ENCODE measurements around the gene ACADVL.

DNA sequence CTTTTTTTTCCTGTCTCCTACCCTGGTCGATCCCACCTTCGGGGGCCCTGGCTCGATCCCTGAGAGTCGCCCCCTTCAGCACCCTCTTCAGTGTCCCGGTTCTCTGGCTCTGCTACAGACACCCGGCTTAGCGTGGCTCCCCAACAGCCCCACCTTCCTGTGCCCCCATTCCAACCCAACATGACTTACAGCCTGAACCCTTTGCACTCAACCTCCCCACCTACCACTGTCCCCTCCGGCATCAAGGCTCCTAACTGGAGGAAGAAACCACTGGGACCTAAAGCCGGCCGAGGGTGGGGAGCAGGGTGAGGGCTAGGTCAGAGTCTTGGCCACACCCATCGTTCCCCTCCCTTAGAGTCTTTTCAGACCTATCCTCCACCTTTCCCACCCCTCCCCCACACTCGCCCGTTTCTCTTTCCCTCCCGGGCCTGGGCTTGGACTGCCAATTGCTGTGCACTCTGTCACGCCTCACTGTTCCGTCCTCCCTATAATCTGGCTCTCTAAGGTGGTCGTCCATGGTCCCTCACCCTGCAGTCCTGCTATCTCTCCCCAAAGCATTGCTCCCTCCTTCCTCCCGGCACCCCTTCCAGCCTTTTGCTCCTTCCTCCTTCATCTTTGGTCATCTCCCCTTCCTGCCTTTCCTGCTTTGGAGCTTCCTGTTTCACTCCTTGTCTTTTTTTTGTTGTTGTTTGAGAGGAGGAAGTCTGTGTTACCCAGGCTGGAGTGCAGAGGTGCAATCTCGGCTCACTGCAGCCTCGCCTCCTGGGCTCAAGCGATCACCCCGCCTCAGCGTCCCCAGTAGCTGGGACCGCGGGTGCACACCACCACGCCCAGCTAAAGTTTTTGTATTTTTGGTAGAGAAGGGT lies 43.4 kb downstream of the ACADVL start:
- TF ChIP-seq CTCF (IDR thresholded peaks at IDR 0.05) (no peak), POLR2A (IDR thresholded peaks at IDR 0.05) (no peak), POLR2AphosphoS5 (IDR thresholded peaks at IDR 0.05) (no peak)
